Upper lobe of left lung (tissue), 6 donors: ENCODE data around the gene VWA5B1. TPM values are rescaled to one million over a fixed set of nuclear protein-coding genes. Genes with fewer than 3 reads are reported as not detected.

ENCODE experiments used
- ATAC-seq, 2 donors: fragments of 200-7000 bp; cut with Tn5 transposase; one replicate each; pipeline ENCODE4 v1.9.1; 2022; ENCODE audit warnings: mild to moderate bottlenecking in 2 of 2, moderate library complexity in 2 of 2; ENCODE audit not compliant: low FRiP score in 2 of 2
- DNase-seq, 2 donors: peaks; one replicate each; pipeline ENCODE4 v3.0.0-alpha.2; 2019 to 2020
- H3K27ac ChIP-seq, 4 donors: fragments of 200-600 bp; sonication (generic); one replicate each; pipeline ENCODE4 v1.5.1; 2016 to 2019
- H3K27me3 ChIP-seq, 4 donors: fragments of 200-600 bp; sonication (generic); one replicate each; pipeline ENCODE4 v1.5.1; 2017 to 2019
- H3K36me3 ChIP-seq, 4 donors: fragments of 200-600 bp; sonication (generic); one replicate each; pipeline ENCODE4 v1.5.1; 2016 to 2019
- H3K4me1 ChIP-seq, 4 donors: fragments of 200-600 bp; sonication (generic); one replicate each; pipeline ENCODE4 v1.5.1; 2018 to 2019
- H3K4me3 ChIP-seq, 4 donors: fragments of 200-600 bp; sonication (generic); one replicate each; pipeline ENCODE4 v1.5.1; 2017 to 2019; ENCODE audit warnings: mild to moderate bottlenecking in 2 of 4, moderate library complexity in 1 of 4
- H3K9me3 ChIP-seq, 4 donors: fragments of 200-600 bp; sonication (generic); one replicate each; pipeline ENCODE4 v1.5.1; 2018 to 2019
- CTCF ChIP-seq, 6 experiments: fragments of 450-650 bp in 4 of 6; fragments of 200-600 bp in 2 of 6; sonication (generic) in 2 of 6; IDR thresholded peaks; one replicate each; pipeline ENCODE4 v1.5.1; 2016 to 2019; ENCODE audit warnings: antibody characterized with exemption in 6 of 6
- EP300 ChIP-seq, 4 donors: sonication (generic); formaldehyde crosslinking; IDR thresholded peaks; one replicate each; pipeline ENCODE4 v1.5.1; 2017; ENCODE audit warnings: antibody characterized with exemption in 4 of 4, control low read depth in 2 of 4
- POLR2A ChIP-seq, 4 donors: fragments of 450-650 bp; IDR thresholded peaks; one replicate each; pipeline ENCODE4 v1.5.1; 2016 to 2017; ENCODE audit warnings: antibody characterized with exemption in 4 of 4, mild to moderate bottlenecking in 2 of 4
- POLR2AphosphoS5 ChIP-seq, 2 donors: sonication (generic); formaldehyde crosslinking; IDR thresholded peaks; one replicate each; pipeline ENCODE4 v1.5.1; 2017; ENCODE audit warnings: antibody characterized with exemption in 2 of 2
- WGBS, 2 donors: methylation state at CpG; one replicate each; pipeline ENCODE4 v1.1.5; 2017 to 2018; 5-methylcytosine and 5-hydroxymethylcytosine counted together
- total RNA-seq, 6 donors: library from RNA; depleted of rRNA in 4 of 6; stranded (reverse); fragments of >200 nt in 4 of 6; gene quantifications; one replicate each; pipeline versions ENCODE4 v1.1.0 to v1.2.1, GENCODE V29; 2016 to 2021
- donor health status: DM: no; HTN: no; CAD: no; lungs with moderate emphysema.
- donor health status: DM: no; HTN: yes; CAD: no; lungs with severe emphysema.

VWA5B1 gene
- total RNA-seq, result under 1 TPM in 3 of 6 donors, not detected in 3; 0.14 to 0.77 (median 0.46) TPM

- H3K27ac ChIP-seq, result no peak within 1 kb of the TSS
- TF ChIP-seq CTCF (IDR thresholded peaks at IDR 0.05), result no peak
- TF ChIP-seq POLR2A (IDR thresholded peaks at IDR 0.05), result no peak
- no peak for TF ChIP-seq EP300 (IDR thresholded peaks at IDR 0.05)
- no peak for TF ChIP-seq POLR2AphosphoS5 (IDR thresholded peaks at IDR 0.05)
- WGBS, 2 donors, result 16 to 30% methylated on average over 5 to 12 of the region's 16 CpGs
- no peaks in the 10 kb centered on the region for H3K4me1 ChIP-seq
- H3K36me3 ChIP-seq, result no peaks in the 10 kb centered on the region
- ATAC-seq, result peak; percentile 10 to 15
- DNase-seq, result no peak
- no peaks in the 10 kb centered on the region for H3K9me3 ChIP-seq
- H3K4me3 ChIP-seq, result no peak within 1 kb of the TSS
- peaks cover 0 to 8% (median 0%) of the 10 kb centered on the region in 4 donors for H3K27me3 ChIP-seq
Observed at GRCh38 chr1:20290624-20291597, at the start of gene VWA5B1. TSS of gene VWA5B1 (plus strand) at chr1:20290875. CDS start at chr1:20310602, 19,727 bp downstream.

- TF ChIP-seq EP300 (IDR thresholded peaks at IDR 0.05) (no peak), CTCF (IDR thresholded peaks at IDR 0.05) (no peak), POLR2A (IDR thresholded peaks at IDR 0.05) (no peak), POLR2AphosphoS5 (IDR thresholded peaks at IDR 0.05) (no peak)
- WGBS, 2 donors, result 83 to 93% methylated on average over 32 to 36 of the region's 37 CpGs
- Histone ChIP-seq H3K9me3 (no peaks in the 10 kb centered on the region), H3K27me3 (no peaks in the 10 kb centered on the region), H3K36me3 (no peaks in the 10 kb centered on the region), H3K4me1 (no peaks in the 10 kb centered on the region), H3K4me3 (no peak overlapping the region), H3K27ac (no peak overlapping the region)
- DNase-seq (peak in 1 of 2 donors; percentile 59), ATAC-seq (no peak)
Observed at GRCh38 chr1:20242890-20243479, 47.7 kb upstream of the VWA5B1 start.

- Histone ChIP-seq H3K36me3 (no peaks in the 10 kb centered on the region), H3K9me3 (no peaks in the 10 kb centered on the region), H3K4me1 (no peaks in the 10 kb centered on the region), H3K4me3 (no peak overlapping the region), H3K27me3 (no peaks in the 10 kb centered on the region), H3K27ac (no peak overlapping the region)
- WGBS, 2 donors, result 46 to 56% methylated on average over 4 of the region's 4 CpGs
- TF ChIP-seq POLR2AphosphoS5 (IDR thresholded peaks at IDR 0.05), result no peak
- TF ChIP-seq POLR2A (IDR thresholded peaks at IDR 0.05), result no peak
- TF ChIP-seq CTCF (IDR thresholded peaks at IDR 0.05), result no peak
- ATAC-seq (no peak), DNase-seq (no peak)
Observed at GRCh38 chr1:20248971-20249612, 41.6 kb upstream of the VWA5B1 start.

DNA sequence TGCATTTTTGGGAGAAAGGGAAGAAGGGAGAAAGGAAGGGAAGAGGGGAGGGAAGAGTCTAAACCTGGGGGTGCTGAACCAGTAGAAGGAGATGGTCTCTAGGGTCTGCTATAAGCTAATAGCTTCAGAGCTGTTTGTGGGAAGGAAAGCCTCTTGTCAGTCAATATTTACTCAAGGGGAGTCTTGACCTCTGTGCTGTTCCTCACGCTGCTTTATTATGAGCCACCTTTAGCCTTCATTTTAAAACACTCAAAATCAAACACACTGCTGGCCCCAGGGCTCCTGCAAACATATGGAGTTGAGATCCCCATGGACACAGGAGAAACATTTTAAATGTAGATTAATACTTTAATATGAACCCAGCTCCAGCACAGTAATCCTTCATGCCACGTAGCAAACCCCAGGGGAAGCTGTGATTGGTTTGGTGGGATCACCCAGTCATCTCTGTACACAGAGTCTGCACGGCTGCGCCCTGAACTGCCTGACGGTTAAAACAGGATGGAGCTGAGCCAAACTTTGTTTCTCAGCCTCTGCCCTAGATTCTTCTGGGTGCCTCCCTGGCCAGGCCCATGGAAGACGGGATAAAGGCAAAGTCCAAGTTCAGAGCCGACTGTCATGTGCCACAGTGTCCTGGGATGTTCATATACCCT, 40.2 kb upstream of the VWA5B1 start:
- peak in 1 of 2 donors; percentile 53 for ATAC-seq
- H3K36me3 ChIP-seq, result no peaks in the 10 kb centered on the region
- DNase-seq, result no peak
- H3K9me3 ChIP-seq, result no peaks in the 10 kb centered on the region
- no peak overlapping the region for H3K4me3 ChIP-seq
- no peak overlapping the region for H3K27ac ChIP-seq
- 37 to 45% methylated on average over 7 of the region's 7 CpGs for WGBS, 2 donors
- H3K27me3 ChIP-seq, result no peaks in the 10 kb centered on the region
- TF ChIP-seq POLR2A (IDR thresholded peaks at IDR 0.05) (no peak), CTCF (IDR thresholded peaks at IDR 0.05) (no peak), EP300 (IDR thresholded peaks at IDR 0.05) (no peak), POLR2AphosphoS5 (IDR thresholded peaks at IDR 0.05) (no peak)
- H3K4me1 ChIP-seq, result no peaks in the 10 kb centered on the region
